Mucosa of rectum (tissue), 2 donors: Measurements from ENCODE around the gene HERC3.

Experiments
- H3K27ac ChIP-seq, 2 donors: one replicate each; pipeline ENCODE4 v1.7.0; 2013; ENCODE audit warnings: inconsistent platforms in 2 of 2, low read depth in 2 of 2, low read length in 2 of 2
- H3K27me3 ChIP-seq, 2 donors: one replicate each; pipeline ENCODE4 v1.7.0; 2013; ENCODE audit warnings: low read length in 2 of 2; ENCODE audit not compliant: control insufficient read depth in 2 of 2, insufficient read depth in 2 of 2
- H3K36me3 ChIP-seq, 2 donors: one replicate each; pipeline ENCODE4 v1.7.0; 2013; ENCODE audit warnings: low read length in 2 of 2; ENCODE audit not compliant: control insufficient read depth in 2 of 2, insufficient read depth in 2 of 2
- H3K4me1 ChIP-seq, 2 donors: one replicate each; pipeline ENCODE4 v1.7.0; 2013; ENCODE audit warnings: low read length in 2 of 2, mild to moderate bottlenecking in 1 of 2; ENCODE audit not compliant: control insufficient read depth in 2 of 2, insufficient read depth in 2 of 2
- H3K4me3 ChIP-seq, 2 donors: one replicate each; pipeline ENCODE4 v1.7.0; 2013; ENCODE audit warnings: low read length in 2 of 2
- H3K9ac ChIP-seq, 2 donors: one replicate each; pipeline ENCODE4 v1.7.0; 2013; ENCODE audit warnings: low read length in 2 of 2, low read depth in 1 of 2, mild to moderate bottlenecking in 1 of 2
- H3K9me3 ChIP-seq, 2 donors: one replicate each; pipeline ENCODE4 v1.7.0; 2013; ENCODE audit warnings: low read length in 2 of 2; ENCODE audit not compliant: control insufficient read depth in 2 of 2
- donor health status: healthy.
- donor health status: Normal muscosa, but diverticular disease.

The HERC3 gene

DNA sequence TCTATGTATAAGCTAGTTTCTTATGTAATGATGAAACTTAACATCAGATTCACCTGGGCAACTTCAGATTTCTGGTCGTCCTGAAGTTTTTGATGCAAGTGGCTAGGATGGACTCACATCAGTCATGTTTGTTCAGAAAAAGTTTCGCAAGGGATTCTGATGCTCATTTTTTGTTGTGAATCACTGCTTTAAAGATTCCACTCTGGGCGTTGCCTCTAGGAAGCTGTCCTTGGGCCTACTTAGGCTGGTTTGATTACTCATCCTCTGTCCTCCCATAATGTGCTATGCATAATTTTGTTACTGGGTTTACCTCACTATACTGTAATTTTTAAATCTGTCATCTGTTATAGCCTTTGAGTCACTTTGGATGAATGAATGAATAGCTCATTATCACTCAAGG, 30.8 kb downstream of the HERC3 start:
- no peaks in the 10 kb centered on the region for H3K27me3 ChIP-seq
- peaks cover 0 to 3% of the 10 kb centered on the region in 2 donors for H3K9me3 ChIP-seq
- H3K4me1 ChIP-seq: no peaks in the 10 kb centered on the region
- H3K27ac ChIP-seq: no peak overlapping the region
- H3K4me3 ChIP-seq: no peak overlapping the region
- no peak overlapping the region for H3K9ac ChIP-seq
- H3K36me3 ChIP-seq: peaks cover 0 to 3% of the 10 kb centered on the region in 2 donors

DNA sequence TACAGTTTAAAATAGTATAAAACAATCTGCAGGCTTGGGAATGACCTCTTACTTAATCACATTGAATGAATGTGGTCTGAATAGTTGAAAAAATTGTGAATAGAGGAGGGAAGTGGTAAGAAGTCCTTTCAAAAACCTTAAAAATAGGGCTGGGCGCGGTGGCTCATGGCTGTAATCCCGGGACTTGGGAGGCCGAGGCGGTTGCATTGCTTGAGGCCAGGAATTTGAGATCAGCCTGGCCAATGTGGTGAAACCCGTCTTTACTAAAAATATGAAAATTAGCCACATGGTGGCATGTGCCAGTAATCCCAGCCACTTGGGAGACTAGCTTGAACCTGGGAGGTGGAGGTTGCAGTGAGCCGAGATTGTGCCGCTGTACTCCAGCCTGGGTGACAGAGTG, 36.5 kb downstream of the HERC3 start:
- no peaks in the 10 kb centered on the region for H3K27me3 ChIP-seq
- peaks cover 0 to 3% of the 10 kb centered on the region in 2 donors for H3K9me3 ChIP-seq
- H3K4me3 ChIP-seq: no peak overlapping the region
- H3K4me1 ChIP-seq: peaks cover 0 to 4% of the 10 kb centered on the region in 2 donors
- no peak overlapping the region for H3K9ac ChIP-seq
- no peaks in the 10 kb centered on the region for H3K36me3 ChIP-seq
- no peak overlapping the region for H3K27ac ChIP-seq

DNA sequence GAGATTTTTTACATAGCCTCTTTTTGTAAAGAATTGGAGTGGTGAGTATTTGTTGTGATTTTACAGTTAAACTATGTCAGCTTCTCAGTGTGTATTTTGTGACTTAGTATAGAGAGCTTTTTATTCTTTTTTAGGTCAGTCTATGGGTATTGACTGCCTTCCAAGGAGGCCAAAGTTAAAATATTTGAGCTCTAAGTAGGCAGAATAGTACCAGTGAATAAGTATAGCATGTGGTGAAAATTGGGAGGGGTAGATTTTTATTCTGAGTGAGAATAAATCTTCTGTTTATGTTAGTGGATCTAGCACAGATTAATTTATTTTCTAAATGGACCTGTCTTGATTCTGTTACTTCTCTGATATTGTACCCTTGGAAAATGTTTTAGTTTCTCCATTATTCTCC, 37.5 kb downstream of the HERC3 start:
- Histone ChIP-seq H3K9ac (no peak overlapping the region), H3K36me3 (no peaks in the 10 kb centered on the region), H3K27me3 (no peaks in the 10 kb centered on the region), H3K4me1 (peaks cover 0 to 4% of the 10 kb centered on the region in 2 donors), H3K4me3 (no peak overlapping the region), H3K27ac (no peak overlapping the region), H3K9me3 (no peaks in the 10 kb centered on the region)

DNA sequence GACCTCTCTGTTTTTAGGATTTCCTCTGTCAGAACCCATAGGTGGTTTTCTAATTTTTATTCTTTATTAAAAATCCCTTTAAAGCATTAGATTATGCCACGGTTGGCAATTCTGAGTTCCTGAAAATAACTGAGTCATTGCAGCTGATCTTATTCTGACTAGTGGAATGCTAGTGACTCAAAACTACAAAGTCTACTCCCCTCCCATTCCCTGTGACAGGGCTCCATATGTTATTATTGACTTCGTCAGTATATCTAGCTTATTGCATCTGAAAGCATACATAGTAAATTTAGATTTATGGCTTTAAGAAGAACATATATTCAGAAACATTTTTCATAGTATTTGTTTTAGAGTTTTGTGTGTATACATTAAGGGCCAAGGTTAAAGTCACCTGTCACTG, 38.5 kb downstream of the HERC3 start:
- H3K36me3 ChIP-seq: no peaks in the 10 kb centered on the region
- no peaks in the 10 kb centered on the region for H3K27me3 ChIP-seq
- H3K4me3 ChIP-seq: no peak overlapping the region
- no peak overlapping the region for H3K27ac ChIP-seq
- peaks cover 0 to 4% of the 10 kb centered on the region in 2 donors for H3K4me1 ChIP-seq
- H3K9me3 ChIP-seq: no peaks in the 10 kb centered on the region
- no peak overlapping the region for H3K9ac ChIP-seq

DNA sequence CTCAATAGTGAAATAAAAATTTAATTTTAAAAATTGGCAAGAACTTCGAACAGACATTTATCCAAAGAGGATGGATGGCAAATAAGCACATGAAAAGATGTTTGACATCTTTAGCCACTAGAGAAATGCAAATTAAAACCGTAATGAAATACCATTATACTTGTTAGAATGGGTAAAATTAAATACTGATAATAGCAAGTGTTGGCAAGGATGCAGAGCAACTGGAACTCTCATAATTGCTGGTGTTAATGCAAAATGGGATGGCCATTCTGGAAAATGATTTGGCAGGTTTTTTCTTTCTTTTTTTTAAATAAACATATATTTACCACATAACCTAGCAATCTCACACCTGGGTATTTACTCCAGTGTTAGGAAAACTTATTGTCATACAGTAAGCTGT, 51.7 kb downstream of the HERC3 start:
- Histone ChIP-seq H3K4me1 (no peaks in the 10 kb centered on the region), H3K9ac (no peak overlapping the region), H3K4me3 (no peak overlapping the region), H3K9me3 (no peaks in the 10 kb centered on the region), H3K27ac (no peak overlapping the region), H3K36me3 (no peaks in the 10 kb centered on the region), H3K27me3 (no peaks in the 10 kb centered on the region)

DNA sequence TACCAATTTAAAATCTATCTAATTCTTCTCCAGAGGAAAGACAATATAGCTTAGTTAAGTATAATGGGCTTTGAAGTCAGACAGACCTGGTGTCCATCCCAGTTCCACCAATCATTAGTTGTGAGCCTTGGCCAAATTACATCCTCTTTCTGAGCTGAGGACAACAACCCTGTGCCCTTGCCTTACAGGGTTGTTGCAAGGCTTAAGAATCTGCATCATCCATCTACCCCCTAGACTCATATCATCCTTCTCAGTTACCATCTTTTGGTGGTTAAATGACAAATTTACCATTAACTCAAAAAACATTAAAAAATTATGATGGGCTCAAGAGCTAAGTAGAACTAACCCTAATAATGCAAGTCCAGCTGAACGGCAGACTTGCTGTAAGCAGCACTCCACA, 53.7 kb downstream of the HERC3 start:
- H3K4me1 ChIP-seq: no peaks in the 10 kb centered on the region
- H3K27me3 ChIP-seq: no peaks in the 10 kb centered on the region
- H3K36me3 ChIP-seq: no peaks in the 10 kb centered on the region
- no peak overlapping the region for H3K4me3 ChIP-seq
- H3K27ac ChIP-seq: no peak overlapping the region
- no peak overlapping the region for H3K9ac ChIP-seq
- H3K9me3 ChIP-seq: no peaks in the 10 kb centered on the region

DNA sequence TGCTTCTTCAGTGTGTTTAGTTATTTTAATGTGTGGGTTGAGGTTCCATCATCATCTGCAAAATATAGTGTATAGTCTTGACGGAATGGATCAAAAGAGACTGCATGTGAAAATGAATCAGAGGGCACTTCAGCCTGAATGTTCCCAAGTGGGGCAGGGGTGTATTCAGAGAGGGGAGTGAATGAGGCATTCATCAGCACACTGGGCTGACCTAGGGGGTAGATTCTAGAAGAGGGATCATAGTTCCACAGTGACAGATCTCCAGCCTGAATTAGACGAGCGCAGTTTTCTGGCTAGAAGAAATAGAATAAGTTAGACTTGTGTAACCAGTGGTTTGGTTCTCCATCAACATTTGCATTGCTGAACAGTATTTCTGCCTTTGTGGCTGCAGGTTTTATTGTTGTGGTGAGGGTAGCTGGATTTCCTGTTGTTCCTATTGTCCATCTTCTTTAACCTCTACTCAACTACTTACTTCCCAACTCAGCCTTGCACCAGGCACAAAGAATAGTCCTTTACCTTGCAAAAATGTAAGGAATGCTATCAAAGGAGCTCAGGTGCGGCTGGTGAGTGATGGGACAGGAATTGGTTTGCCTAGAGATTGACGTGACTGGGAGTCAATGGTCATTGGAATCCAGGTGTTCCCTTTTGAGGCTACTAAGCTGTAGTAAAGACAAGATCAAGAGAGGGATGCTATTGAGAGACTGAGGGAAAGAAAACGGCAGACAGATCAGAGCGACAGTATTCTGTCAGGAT, 54.4 kb downstream of the HERC3 start:
- Histone ChIP-seq H3K4me3 (no peak overlapping the region), H3K27ac (no peak overlapping the region), H3K9me3 (no peaks in the 10 kb centered on the region), H3K27me3 (no peaks in the 10 kb centered on the region), H3K9ac (no peak overlapping the region), H3K4me1 (no peaks in the 10 kb centered on the region), H3K36me3 (no peaks in the 10 kb centered on the region)

DNA sequence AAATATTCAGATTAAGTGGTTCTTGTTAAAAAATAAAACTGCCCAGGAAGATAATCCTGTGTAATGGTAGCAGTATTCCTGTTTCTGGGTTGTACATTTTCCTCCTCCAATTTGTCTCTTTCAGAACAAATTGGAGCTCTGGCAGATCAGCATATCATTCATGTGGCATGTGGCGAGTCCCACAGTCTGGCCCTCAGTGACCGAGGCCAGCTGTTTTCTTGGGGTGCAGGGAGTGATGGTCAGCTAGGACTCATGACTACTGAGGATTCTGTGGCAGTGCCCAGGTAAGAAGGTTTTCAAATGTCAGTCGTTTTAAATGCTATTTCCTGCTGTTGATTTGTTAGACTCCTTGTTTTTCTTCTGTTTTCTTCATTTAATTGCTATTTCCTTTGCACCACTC, 57.4 kb downstream of the HERC3 start:
- Histone ChIP-seq H3K27ac (no peak overlapping the region), H3K4me3 (no peak overlapping the region), H3K36me3 (peaks cover 2 to 13% of the 10 kb centered on the region in 2 donors), H3K9ac (no peak overlapping the region), H3K9me3 (no peaks in the 10 kb centered on the region), H3K27me3 (no peaks in the 10 kb centered on the region), H3K4me1 (no peaks in the 10 kb centered on the region)

DNA sequence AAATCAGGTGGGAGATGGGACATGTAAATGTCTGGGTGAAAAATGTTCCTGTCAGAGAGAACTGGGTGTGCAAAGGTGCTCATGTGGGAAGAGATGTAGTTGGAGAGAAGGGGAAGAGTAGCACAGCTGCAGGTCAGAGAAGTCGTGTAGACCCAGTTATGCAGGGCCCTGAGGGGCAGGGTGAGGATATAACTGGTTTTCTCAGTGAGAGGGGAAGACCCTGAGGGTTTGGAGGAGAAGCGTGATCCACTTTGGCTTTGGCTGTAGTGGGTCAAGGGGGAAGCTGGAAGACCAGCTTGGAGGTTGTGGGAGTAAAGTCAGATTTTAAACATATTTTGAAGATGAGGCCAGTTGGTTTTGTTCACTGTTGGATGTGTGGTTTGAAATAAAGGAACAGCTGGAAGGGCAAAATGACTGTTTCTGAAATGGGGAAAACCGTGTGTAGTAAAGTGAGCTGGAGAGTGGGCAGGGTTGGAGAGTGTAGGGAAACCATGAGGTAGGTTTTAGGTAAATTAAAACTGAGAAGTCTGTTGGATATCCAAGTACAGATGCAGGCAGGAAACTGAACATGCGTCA, 61.2 kb downstream of the HERC3 start:
- no peak overlapping the region for H3K9ac ChIP-seq
- no peaks in the 10 kb centered on the region for H3K4me1 ChIP-seq
- no peak overlapping the region for H3K4me3 ChIP-seq
- H3K36me3 ChIP-seq: peaks cover 13 to 31% of the 10 kb centered on the region in 2 donors
- H3K27me3 ChIP-seq: no peaks in the 10 kb centered on the region
- H3K27ac ChIP-seq: no peak overlapping the region
- no peaks in the 10 kb centered on the region for H3K9me3 ChIP-seq

DNA sequence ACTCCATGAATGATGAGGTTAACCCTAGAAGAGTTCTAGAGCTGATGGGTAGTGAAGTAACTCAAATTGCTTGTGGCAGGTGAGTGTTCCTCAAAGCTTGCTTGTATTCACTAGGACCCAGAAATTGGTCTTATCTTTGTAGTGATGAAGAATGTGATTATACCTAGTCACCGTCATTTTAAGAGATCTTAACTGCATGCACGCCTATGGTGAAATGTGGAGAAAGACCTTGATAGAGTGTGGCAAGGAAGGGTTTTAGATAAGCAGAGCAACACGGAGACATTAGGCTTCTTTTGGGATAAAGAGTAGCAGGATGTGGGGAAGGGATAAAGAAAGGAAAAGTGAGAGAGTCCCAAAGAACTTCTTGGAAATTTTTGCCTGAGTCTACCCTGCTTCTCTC, 62.9 kb downstream of the HERC3 start:
- Histone ChIP-seq H3K9me3 (no peaks in the 10 kb centered on the region), H3K27me3 (no peaks in the 10 kb centered on the region), H3K4me3 (no peak overlapping the region), H3K4me1 (peaks cover 0 to 6% of the 10 kb centered on the region in 2 donors), H3K9ac (no peak overlapping the region), H3K36me3 (peaks cover 13 to 31% of the 10 kb centered on the region in 2 donors), H3K27ac (no peak overlapping the region)
